ENCODE measurements around the gene UBE3B.

Gene UBE3B

GRCh38 chr12:109540526-109541412 lies 63.3 kb downstream of the UBE3B start:
- no peaks in the 10 kb centered on the region for H3K27me3 ChIP-seq (ENCODE audit: low read depth)
- no peak overlapping the region for H3K4me3 ChIP-seq
- H3K9me3 ChIP-seq: no peaks in the 10 kb centered on the region
- H3K4me1 ChIP-seq: no peaks in the 10 kb centered on the region
- in situ Hi-C loops (cut with MboI; ENCODE audit: low sequenced_read_pairs): no loop called here
- DNase-seq (ENCODE audit: low spot score in 2 of 2): no peak
- no peaks in the 10 kb centered on the region for H3K36me3 ChIP-seq (replicated peaks)

- Histone ChIP-seq H3K36me3 (replicated peaks) (no peaks in the 10 kb centered on the region), H3K9me3 (no peaks in the 10 kb centered on the region), H3K4me3 (no peak overlapping the region), H3K27me3 (ENCODE audit: low read depth) (no peaks in the 10 kb centered on the region), H3K4me1 (no peaks in the 10 kb centered on the region)
- no peak for DNase-seq (ENCODE audit: low spot score in 2 of 2)
- in situ Hi-C loops (cut with MboI; ENCODE audit: low sequenced_read_pairs): no loop called here
Observed at GRCh38 chr12:109541413-109541726, 63.9 kb downstream of the UBE3B start.

- no peak for DNase-seq (ENCODE audit: low spot score in 2 of 2)
- no peaks in the 10 kb centered on the region for H3K9me3 ChIP-seq
- in situ Hi-C loops (cut with MboI; ENCODE audit: low sequenced_read_pairs): no loop called here
- H3K36me3 ChIP-seq (replicated peaks): no peaks in the 10 kb centered on the region
- H3K27me3 ChIP-seq (ENCODE audit: low read depth): no peaks in the 10 kb centered on the region
- H3K4me3 ChIP-seq: no peak overlapping the region
- H3K4me1 ChIP-seq: no peaks in the 10 kb centered on the region
Observed at GRCh38 chr12:109542014-109542413, 64.6 kb downstream of the UBE3B start.

- in situ Hi-C loops (cut with MboI; ENCODE audit: low sequenced_read_pairs): no loop called here
- Histone ChIP-seq H3K4me1 (no peaks in the 10 kb centered on the region), H3K9me3 (no peaks in the 10 kb centered on the region), H3K27me3 (ENCODE audit: low read depth) (peaks cover under 1% of the 10 kb centered on the region; the same call in 1 of the 2 replicates), H3K4me3 (no peak overlapping the region), H3K36me3 (replicated peaks) (no peaks in the 10 kb centered on the region)
- no peak for DNase-seq (ENCODE audit: low spot score in 2 of 2)
Observed at GRCh38 chr12:109542876-109543275, 65.4 kb downstream of the UBE3B start.

GRCh38 chr12:109544955-109545531 lies 67.6 kb downstream of the UBE3B start:
- H3K9me3 ChIP-seq: no peaks in the 10 kb centered on the region
- no peaks in the 10 kb centered on the region for H3K4me1 ChIP-seq
- H3K36me3 ChIP-seq (replicated peaks): no peaks in the 10 kb centered on the region
- DNase-seq (ENCODE audit: low spot score in 2 of 2): no peak
- H3K27me3 ChIP-seq (ENCODE audit: low read depth): peaks cover 20% of the 10 kb centered on the region
- in situ Hi-C loops (cut with MboI; ENCODE audit: low sequenced_read_pairs): no loop called here
- H3K4me3 ChIP-seq: no peak overlapping the region

GRCh38 chr12:109545826-109546225 lies 68.4 kb downstream of the UBE3B start:
- in situ Hi-C loops (cut with MboI; ENCODE audit: low sequenced_read_pairs): no loop called here
- Histone ChIP-seq H3K36me3 (replicated peaks) (no peaks in the 10 kb centered on the region), H3K27me3 (ENCODE audit: low read depth) (peaks cover 27% of the 10 kb centered on the region)

GRCh38 chr12:109547286-109547685 lies 69.9 kb downstream of the UBE3B start:
- no peaks in the 10 kb centered on the region for H3K9me3 ChIP-seq
- no peak for DNase-seq (ENCODE audit: low spot score in 2 of 2)
- H3K36me3 ChIP-seq (replicated peaks): no peaks in the 10 kb centered on the region
- no peaks in the 10 kb centered on the region for H3K4me1 ChIP-seq
- in situ Hi-C loops (cut with MboI; ENCODE audit: low sequenced_read_pairs): no loop called here
- H3K27me3 ChIP-seq (ENCODE audit: low read depth): peaks cover 34% of the 10 kb centered on the region
- no peak overlapping the region for H3K4me3 ChIP-seq

More at GRCh38 chr12:109545826-109546225, 68.4 kb downstream of the UBE3B start:
- DNase-seq (ENCODE audit: low spot score in 2 of 2): no peak
- H3K9me3 ChIP-seq: no peaks in the 10 kb centered on the region
- H3K4me1 ChIP-seq: no peaks in the 10 kb centered on the region
- no peak overlapping the region for H3K4me3 ChIP-seq

GRCh38 chr12:109548258-109548657 lies 70.8 kb downstream of the UBE3B start:
- DNase-seq (ENCODE audit: low spot score in 2 of 2): no peak
- Histone ChIP-seq H3K36me3 (replicated peaks) (no peaks in the 10 kb centered on the region), H3K9me3 (no peaks in the 10 kb centered on the region), H3K27me3 (ENCODE audit: low read depth) (peaks cover 34% of the 10 kb centered on the region), H3K4me1 (no peaks in the 10 kb centered on the region), H3K4me3 (no peak overlapping the region)
- in situ Hi-C loops (cut with MboI; ENCODE audit: low sequenced_read_pairs): no loop called here

- no peak for DNase-seq (ENCODE audit: low spot score in 2 of 2)
- Histone ChIP-seq H3K4me3 (no peak overlapping the region), H3K4me1 (no peaks in the 10 kb centered on the region), H3K9me3 (no peaks in the 10 kb centered on the region), H3K36me3 (replicated peaks) (no peaks in the 10 kb centered on the region), H3K27me3 (ENCODE audit: low read depth) (peaks cover 45% of the 10 kb centered on the region)
- in situ Hi-C loops (cut with MboI; ENCODE audit: low sequenced_read_pairs): no loop called here
Observed at GRCh38 chr12:109549613-109550270, 72.3 kb downstream of the UBE3B start.

GRCh38 chr12:109550281-109550680 lies 72.8 kb downstream of the UBE3B start:
- H3K9me3 ChIP-seq: no peaks in the 10 kb centered on the region
- H3K4me3 ChIP-seq: no peak overlapping the region
- no peaks in the 10 kb centered on the region for H3K36me3 ChIP-seq (replicated peaks)
- DNase-seq (ENCODE audit: low spot score in 2 of 2): no peak
- peaks cover 45% of the 10 kb centered on the region for H3K27me3 ChIP-seq (ENCODE audit: low read depth)
- no peaks in the 10 kb centered on the region for H3K4me1 ChIP-seq
- in situ Hi-C loops (cut with MboI; ENCODE audit: low sequenced_read_pairs): no loop called here

- H3K4me1 ChIP-seq: no peaks in the 10 kb centered on the region
- no peak for DNase-seq (ENCODE audit: low spot score in 2 of 2)
- H3K9me3 ChIP-seq: no peaks in the 10 kb centered on the region
- H3K27me3 ChIP-seq (ENCODE audit: low read depth): peaks cover 45% of the 10 kb centered on the region
- H3K4me3 ChIP-seq: no peak overlapping the region
- in situ Hi-C loops (cut with MboI; ENCODE audit: low sequenced_read_pairs): no loop called here
- no peaks in the 10 kb centered on the region for H3K36me3 ChIP-seq (replicated peaks)
Observed at GRCh38 chr12:109551108-109551507, 73.7 kb downstream of the UBE3B start.

GRCh38 chr12:109552971-109553370 lies 75.5 kb downstream of the UBE3B start:
- in situ Hi-C loops (cut with MboI; ENCODE audit: low sequenced_read_pairs): no loop called here
- Histone ChIP-seq H3K36me3 (replicated peaks) (no peaks in the 10 kb centered on the region), H3K27me3 (ENCODE audit: low read depth) (peaks cover 44% of the 10 kb centered on the region), H3K4me3 (no peak overlapping the region), H3K4me1 (no peaks in the 10 kb centered on the region), H3K9me3 (no peaks in the 10 kb centered on the region)
- DNase-seq (ENCODE audit: low spot score in 2 of 2): no peak

- Histone ChIP-seq H3K27me3 (ENCODE audit: low read depth) (peaks cover 39% of the 10 kb centered on the region), H3K9me3 (no peaks in the 10 kb centered on the region), H3K4me3 (no peak overlapping the region), H3K4me1 (no peaks in the 10 kb centered on the region), H3K36me3 (replicated peaks) (no peaks in the 10 kb centered on the region)
- in situ Hi-C loops (cut with MboI; ENCODE audit: low sequenced_read_pairs): no loop called here
- DNase-seq (ENCODE audit: low spot score in 2 of 2): no peak
Observed at GRCh38 chr12:109553483-109553882, 76.0 kb downstream of the UBE3B start.

- DNase-seq (ENCODE audit: low spot score in 2 of 2): no peak
- Histone ChIP-seq H3K4me3 (no peak overlapping the region), H3K4me1 (no peaks in the 10 kb centered on the region), H3K27me3 (ENCODE audit: low read depth) (peaks cover 33% of the 10 kb centered on the region), H3K36me3 (replicated peaks) (no peaks in the 10 kb centered on the region), H3K9me3 (no peaks in the 10 kb centered on the region)
- in situ Hi-C loops (cut with MboI; ENCODE audit: low sequenced_read_pairs): no loop called here
Observed at GRCh38 chr12:109553906-109554500, 76.6 kb downstream of the UBE3B start.

Data from HAP-1 (cell line).